HG02678 (cell line): ENCODE data around the gene ARRDC3.
A peak's percentile ranks its signal among the peaks of the same experiment; 100 is the strongest.
"Not testable (repeated sequence)": the region's sequence is repeated elsewhere in the genome, so short reads cannot be mapped to it uniquely, and the experiment has no call there.

Source experiments
- ATAC-seq: cut with Tn5 transposase; IDR thresholded peaks from one replicate; pipeline ENCODE4 v1.9.1; 2021; ENCODE audit warnings: mild to moderate bottlenecking, moderate library complexity; ENCODE audit not compliant: unreplicated experiment

ARRDC3 gene

GRCh38 chr5:91361055-91361701, 21.9 kb downstream of the ARRDC3 start:
- ATAC-seq, result peak; percentile 86

DNA sequence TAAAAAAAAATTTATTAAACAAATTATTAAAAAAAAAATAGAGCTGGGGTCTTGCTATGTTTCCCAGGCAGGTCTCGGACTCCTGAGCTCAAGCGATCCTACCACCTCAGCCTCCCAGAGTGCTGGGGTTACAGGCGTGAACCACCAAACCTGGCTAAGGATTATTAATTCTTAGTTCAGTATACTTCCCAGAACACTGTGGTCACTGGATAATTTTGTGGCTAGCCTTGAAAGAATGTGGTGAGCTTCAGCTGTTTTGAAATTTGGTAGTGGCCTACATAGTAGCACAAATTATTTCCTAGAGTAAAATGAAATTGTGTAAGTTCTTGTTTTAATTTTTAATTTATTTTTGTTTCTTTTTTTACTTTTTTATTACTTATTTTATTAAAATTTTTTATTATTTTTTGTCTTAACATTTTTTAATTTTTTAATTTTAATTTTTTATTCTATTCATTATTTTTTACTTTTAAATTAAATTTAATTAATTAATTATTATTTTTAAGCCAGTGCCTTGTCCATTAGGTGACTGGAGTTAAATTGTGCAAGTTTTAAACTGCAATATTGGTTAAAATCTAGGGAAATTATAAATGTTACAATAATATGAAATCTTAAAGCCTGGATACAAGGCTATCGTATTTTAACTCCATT, 23.0 kb downstream of the ARRDC3 start:
- ATAC-seq, result no peak

DNA sequence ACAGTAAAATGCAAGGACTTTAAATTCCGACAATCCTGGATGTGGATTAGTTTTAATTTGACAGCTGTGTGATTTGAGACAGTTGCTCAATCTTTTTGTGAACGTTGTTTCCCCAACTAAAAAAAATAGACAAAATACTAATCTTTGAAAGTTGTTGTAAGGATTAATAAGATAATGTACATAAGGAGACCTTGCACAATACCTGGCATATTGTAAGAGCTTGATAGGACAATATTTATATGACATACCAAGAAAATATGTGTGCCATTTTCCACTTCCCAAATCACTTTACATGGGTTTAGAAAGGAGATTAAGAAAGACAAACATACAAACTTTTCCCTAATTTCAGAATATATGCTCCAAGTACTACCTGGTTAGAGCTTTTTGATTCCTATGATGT, 25.3 kb downstream of the ARRDC3 start:
- ATAC-seq, result no peak

GRCh38 chr5:91357012-91357634, 26.0 kb downstream of the ARRDC3 start:
- no peak for ATAC-seq

GRCh38 chr5:91354867-91355266, 28.2 kb downstream of the ARRDC3 start:
- peak; percentile 57 for ATAC-seq

- ATAC-seq, result no peak
Observed at GRCh38 chr5:91352831-91353695, 30.1 kb downstream of the ARRDC3 start.

DNA sequence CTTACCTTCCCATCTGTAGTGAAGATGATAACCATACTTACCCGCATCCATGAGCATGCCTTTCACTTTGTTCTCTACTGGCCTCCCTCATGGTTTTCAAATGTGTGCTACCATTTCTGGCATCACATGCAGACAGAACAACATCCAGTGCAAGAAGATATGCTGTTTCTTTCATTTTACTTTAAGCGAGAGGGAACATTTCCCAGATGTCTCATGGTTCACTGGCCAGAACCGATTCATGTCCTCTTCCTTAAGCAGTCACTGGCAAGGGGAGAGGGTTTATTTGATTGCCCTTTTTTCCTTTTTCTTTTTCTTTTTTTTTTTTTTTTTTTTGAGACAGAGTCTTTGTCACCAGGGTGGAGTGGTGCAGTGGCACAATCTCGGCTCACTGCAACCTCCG, 37.7 kb downstream of the ARRDC3 start:
- no peak for ATAC-seq

DNA sequence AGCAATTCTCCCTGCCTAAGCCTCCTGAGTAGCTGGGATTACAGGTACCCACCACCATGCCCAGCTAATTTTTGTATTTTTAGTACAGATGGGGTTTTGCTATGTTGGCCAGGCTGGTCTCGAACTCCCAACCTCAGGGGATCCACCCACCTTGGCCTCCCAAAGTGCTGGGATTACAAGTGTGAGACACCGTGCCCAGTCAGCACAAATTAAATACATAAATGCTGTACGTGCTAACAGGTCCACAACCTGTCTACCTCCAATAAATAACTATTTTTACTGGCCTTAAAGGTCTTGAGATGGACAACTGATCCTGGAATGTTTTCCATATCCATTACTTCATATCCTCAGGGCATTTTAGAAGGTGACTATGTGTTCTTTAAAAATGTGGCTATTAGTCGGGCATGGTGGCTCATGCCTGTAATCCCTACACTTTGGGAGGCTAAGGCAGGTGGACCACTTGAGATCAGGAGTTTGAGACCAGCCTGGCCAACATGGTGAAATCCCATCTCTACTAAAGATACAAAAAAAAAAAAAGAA, 38.4 kb downstream of the ARRDC3 start:
- not testable (repeated sequence) for ATAC-seq

GRCh38 chr5:91343916-91344315, 39.2 kb downstream of the ARRDC3 start:
- no peak for ATAC-seq

DNA sequence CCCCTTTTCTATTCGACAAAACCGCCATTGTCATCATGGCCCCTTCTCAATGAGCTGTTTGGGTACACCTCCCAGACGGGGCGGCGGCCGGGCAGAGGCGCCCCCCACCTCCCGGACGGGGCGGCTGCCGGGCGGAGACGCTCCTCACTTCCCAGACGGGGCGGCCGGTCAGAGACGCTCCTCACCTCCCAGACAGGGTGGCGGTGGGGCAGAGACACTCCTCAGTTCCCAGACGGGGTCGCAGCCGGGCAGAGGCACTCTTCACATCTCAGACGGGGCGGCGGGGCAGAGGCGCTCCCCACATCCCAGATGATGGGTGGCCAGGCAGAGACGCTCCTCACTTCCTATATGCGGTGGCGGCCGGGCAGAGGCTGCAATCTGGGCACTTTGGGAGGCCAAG, 40.2 kb downstream of the ARRDC3 start:
- ATAC-seq, result not testable (repeated sequence)

GRCh38 chr5:91341154-91341553, 42.0 kb downstream of the ARRDC3 start:
- no peak for ATAC-seq

DNA sequence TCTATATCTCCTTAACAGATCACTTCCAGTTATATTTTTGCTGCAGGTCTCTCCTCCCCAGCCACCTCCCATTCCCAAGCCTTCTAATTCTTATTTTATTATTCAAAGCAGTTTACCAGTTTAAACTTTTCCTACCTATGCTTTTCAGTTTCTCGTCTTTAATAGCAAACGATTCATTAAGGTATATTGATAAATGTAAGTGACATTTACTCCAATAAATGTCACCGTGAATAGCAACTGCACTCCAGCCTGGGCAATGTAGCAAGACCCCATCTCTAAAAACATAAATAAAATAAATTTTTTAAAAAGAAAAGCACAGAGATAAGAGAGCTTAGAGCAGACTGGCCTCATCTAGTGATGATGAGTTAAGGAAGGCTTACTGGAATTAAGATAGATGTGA, 42.6 kb downstream of the ARRDC3 start:
- no peak for ATAC-seq

GRCh38 chr5:91339063-91339705, 43.9 kb downstream of the ARRDC3 start:
- ATAC-seq, result no peak

DNA sequence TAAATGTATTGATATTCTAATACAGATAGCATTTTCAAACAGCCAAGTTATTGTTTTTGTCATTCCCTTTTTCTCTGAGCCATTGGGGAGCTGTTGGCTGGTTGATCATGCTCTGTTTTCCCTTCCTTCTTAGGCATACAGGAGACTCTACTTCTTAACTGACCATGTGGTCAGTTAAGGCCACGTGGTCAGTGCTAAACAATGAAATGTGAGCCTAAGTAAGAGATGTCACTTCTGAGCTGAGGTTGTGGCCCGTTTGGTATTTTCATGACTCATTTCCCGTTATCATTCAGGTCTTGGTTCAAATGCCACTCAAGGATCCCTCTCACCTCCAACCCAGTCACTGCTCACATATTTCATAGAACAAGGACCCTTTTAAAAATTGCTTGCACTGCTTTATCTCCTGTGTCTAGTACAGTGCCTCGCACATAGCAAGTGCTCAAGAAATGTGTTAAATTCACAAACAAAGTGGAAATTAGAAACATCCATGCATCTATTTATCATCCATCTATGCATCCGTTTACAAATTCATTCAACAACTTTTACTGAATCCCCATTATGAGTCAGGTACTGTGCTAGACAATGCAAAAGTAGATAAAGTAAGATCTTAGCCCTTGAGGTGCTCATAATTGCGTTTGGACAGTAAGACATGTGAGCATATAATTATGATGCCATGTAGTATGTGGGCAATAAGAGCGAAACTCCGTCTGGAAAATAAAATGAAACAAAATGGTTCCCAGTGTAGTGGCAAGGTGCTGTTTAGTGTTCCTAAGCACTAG, 50.7 kb downstream of the ARRDC3 start:
- no peak for ATAC-seq

DNA sequence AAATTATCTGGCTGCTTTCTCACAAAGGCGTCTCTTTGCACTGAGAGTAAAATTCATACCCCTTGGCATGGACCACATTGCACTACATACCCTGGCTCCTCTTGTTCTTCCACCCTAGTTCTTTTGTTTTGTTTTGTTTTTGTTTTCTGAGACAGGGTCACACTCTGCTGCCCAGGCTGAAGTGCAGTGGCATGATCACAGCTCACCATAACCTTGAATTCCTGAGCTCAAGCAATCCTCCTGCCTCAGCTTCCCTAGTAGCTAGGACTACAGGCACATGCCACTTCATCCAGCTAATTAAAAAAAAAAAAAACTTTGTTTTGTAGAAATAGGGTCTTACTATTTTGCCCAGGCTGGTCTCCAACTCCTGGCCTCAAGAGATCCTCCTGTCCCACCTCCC, 51.4 kb downstream of the ARRDC3 start:
- no peak for ATAC-seq

GRCh38 chr5:91329283-91329682, 53.8 kb downstream of the ARRDC3 start:
- no peak for ATAC-seq

DNA sequence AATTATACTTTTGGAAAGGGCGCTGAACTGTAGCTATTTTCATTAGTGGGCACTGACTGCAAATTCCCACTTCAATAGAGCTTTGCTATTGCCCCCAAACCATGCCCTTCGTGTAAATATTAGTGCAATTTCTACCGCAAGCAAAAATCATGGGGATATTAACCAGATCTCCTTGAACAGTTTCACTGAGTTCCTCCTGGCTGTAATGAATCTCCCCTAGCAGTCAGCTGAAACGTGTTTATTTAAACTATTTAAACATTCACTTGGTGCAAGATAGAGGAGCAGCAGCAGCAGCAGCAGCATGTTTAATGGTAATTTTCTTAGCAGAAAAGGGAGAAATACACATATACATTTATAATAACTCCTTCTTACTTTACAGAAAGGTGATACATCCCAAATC, 54.4 kb downstream of the ARRDC3 start:
- no peak for ATAC-seq

DNA sequence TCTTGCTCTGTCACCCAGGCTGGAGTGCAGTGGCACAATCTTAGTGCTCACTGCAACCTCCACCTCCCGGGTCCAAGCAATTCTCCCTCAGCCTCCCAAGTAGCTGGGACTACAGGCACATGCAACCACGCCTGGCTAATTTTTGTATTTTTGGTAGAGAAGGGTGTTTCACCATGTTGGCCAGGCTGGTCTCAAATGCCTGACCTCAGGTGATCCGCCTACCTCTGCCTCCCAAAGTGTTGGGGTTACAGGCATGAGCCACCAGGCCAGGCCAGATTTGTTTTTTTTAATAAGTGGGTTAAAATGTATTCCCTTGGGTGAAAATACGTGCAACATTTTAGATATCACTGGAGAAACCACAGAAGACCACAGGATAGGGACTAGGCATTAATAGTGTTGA, 60.1 kb downstream of the ARRDC3 start:
- ATAC-seq, result not testable (repeated sequence)

- no peak for ATAC-seq
Observed at GRCh38 chr5:91319667-91320066, 63.5 kb downstream of the ARRDC3 start.

DNA sequence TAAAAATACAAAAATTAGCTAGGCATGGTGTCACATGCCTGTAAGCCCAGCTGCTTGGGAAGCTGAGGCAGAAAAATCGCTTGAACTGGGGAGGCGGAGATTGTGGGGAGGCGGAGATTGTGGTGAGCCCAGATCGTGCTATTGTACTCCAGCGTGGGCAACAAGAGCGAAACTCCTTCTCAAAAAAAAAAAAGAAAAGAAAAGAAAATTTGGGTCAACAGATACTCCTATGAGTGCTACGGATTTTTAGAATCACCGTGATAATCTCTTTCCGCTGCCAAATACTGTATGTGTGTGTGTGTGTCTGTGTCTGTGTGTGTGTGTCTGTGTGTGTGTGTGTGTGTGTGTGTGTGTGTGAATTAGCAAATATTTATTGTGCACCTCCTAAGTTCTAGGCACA, 64.4 kb downstream of the ARRDC3 start:
- no peak for ATAC-seq
